GM12878 (cell line): ENCODE measurements around the gene DTX1. TPM values are rescaled to one million over a fixed set of nuclear protein-coding genes. Genes with fewer than 3 reads are reported as not detected.

ENCODE experiments used
- ATAC-seq: fragments of 200-7000 bp; cut with Tn5 transposase; 3 replicates; pipeline ENCODE4 v1.9.1; 2020; ENCODE audit warnings: mild to moderate bottlenecking, moderate library complexity
- BruUV-seq: library from RNA; stranded (reverse); fragments of 400-500 nt; replicated peaks from 2 replicates; lab custom pipeline; 2021; lab: Mats Ljungman, UMichigan
- CTCF ChIA-PET: fragments of 300-600 bp; sonication (Branson Sonifier 250); formaldehyde crosslinking; extraction: SDS; loops from one replicate; lab custom pipeline; 2021; ENCODE audit warnings: inconsistent platforms; lab: Yijun Ruan, JAX
- POLR2A ChIA-PET: fragments of 350-600 bp; formaldehyde crosslinking; extraction: SDS; loops from one replicate; lab custom pipeline; 2021; ENCODE audit warnings: inconsistent platforms; lab: Charles Lee
- RAD21 ChIA-PET: fragments of 300-600 bp; sonication (Branson Sonifier 250); formaldehyde crosslinking; loops from one replicate; lab custom pipeline; 2023; ENCODE audit warnings: antibody characterized with exemption; ENCODE audit not compliant: unreplicated experiment; lab: Charles Lee
- SMC1A ChIA-PET: fragments of 300-600 bp; sonication (Branson Sonifier 250); formaldehyde crosslinking; loops from one replicate; lab custom pipeline; 2023; ENCODE audit not compliant: unreplicated experiment, uncharacterized antibody; lab: Charles Lee
- DNase-seq: peaks from one replicate; pipeline ENCODE4 v3.0.0-alpha.2; 2011; ENCODE audit warnings: low read depth, low spot score
- FAIRE-seq: peaks from 3 replicates; lab custom pipeline; 2011; peaks lifted over from hg19 to GRCh38; lab: Jason Lieb, UNC
- H2AFZ ChIP-seq: 2 replicates; pipeline ENCODE4 v1.6.0; 2011; ENCODE audit warnings: low read depth, low read length, control low read depth; ENCODE audit not compliant: control insufficient read depth
- H3K27ac ChIP-seq: 2 replicates; pipeline ENCODE4 v1.5.1; 2011; ENCODE audit warnings: control low read depth; ENCODE audit not compliant: control insufficient read depth, insufficient read depth
- H3K27me3 ChIP-seq, 2 experiments: replicated peaks in 1 of 2; 2 replicates each; pipeline versions ENCODE4 v1.6.0 to v1.6.1; 2011; ENCODE audit warnings: low read length in 1 of 2; ENCODE audit not compliant: control insufficient read depth in 2 of 2, insufficient read depth in 2 of 2
- H3K36me3 ChIP-seq, 2 experiments: 2 replicates each; pipeline ENCODE4 v1.5.1; 2011; ENCODE audit warnings: low read length in 1 of 2; ENCODE audit not compliant: control insufficient read depth in 2 of 2, insufficient read depth in 2 of 2
- H3K4me1 ChIP-seq: 2 replicates; pipeline ENCODE4 v1.6.1; 2011; ENCODE audit warnings: mild to moderate bottlenecking, low read length, moderate library complexity, mixed read lengths; ENCODE audit not compliant: control insufficient read depth, insufficient read depth
- H3K4me2 ChIP-seq: 2 replicates; pipeline ENCODE4 v1.6.0; 2011; ENCODE audit warnings: control low read depth; ENCODE audit not compliant: control insufficient read depth, insufficient read depth
- H3K4me3 ChIP-seq: fragments of 200-600 bp; sonication (generic); 2 replicates; pipeline ENCODE4 v1.5.1; 2016
- H3K79me2 ChIP-seq: 2 replicates; pipeline ENCODE4 v1.6.0; 2011; ENCODE audit warnings: low read length; ENCODE audit not compliant: control insufficient read depth, insufficient read depth
- H3K9ac ChIP-seq: 2 replicates; pipeline ENCODE4 v1.8.0; 2011; ENCODE audit warnings: low read length, control low read depth, mixed read lengths; ENCODE audit not compliant: control insufficient read depth, insufficient read depth
- H3K9me3 ChIP-seq: replicated peaks from 3 replicates; pipeline ENCODE4 v1.5.1; 2011; ENCODE audit warnings: mild to moderate bottlenecking, low read length; ENCODE audit not compliant: control insufficient read depth, insufficient read depth
- H4K20me1 ChIP-seq: 2 replicates; pipeline ENCODE4 v1.6.0; 2011; ENCODE audit not compliant: control insufficient read depth, insufficient read depth
- GATAD2B ChIP-seq: fragments of 450-650 bp; conservative IDR thresholded peaks from 2 replicates; pipeline ENCODE4 v1.6.1; 2017; ENCODE audit warnings: low read depth, mild to moderate bottlenecking, moderate library complexity
- HCFC1 ChIP-seq: fragments of 150-350 bp; IDR thresholded peaks from 2 replicates; pipeline ENCODE4 v1.6.1; 2014; ENCODE audit warnings: low read length
- IKZF2 ChIP-seq, 2 experiments: fragments of 450-650 bp; IDR thresholded peaks; 2 replicates each; pipeline ENCODE4 v1.6.1; 2017; ENCODE audit warnings: mild to moderate bottlenecking in 2 of 2, moderate library complexity in 2 of 2
- NFIC ChIP-seq: IDR thresholded peaks from 2 replicates; pipeline ENCODE4 v1.6.1; 2012; ENCODE audit warnings: low read depth, mild to moderate bottlenecking, inconsistent platforms, low read length, moderate library complexity
- NFXL1 ChIP-seq: fragments of 450-650 bp; IDR thresholded peaks from 2 replicates; pipeline ENCODE4 v1.6.1; 2017; ENCODE audit warnings: antibody characterized with exemption, mild to moderate bottlenecking, borderline replicate concordance
- NFYB ChIP-seq: IDR thresholded peaks from 2 replicates; pipeline ENCODE4 v1.6.1; 2011; ENCODE audit warnings: low read depth, mild to moderate bottlenecking, low read length, improper control_type of control experiment, moderate library complexity; ENCODE audit not compliant: insufficient read depth
- PBX3 ChIP-seq: IDR thresholded peaks from 2 replicates; pipeline ENCODE4 v1.6.1; 2011; ENCODE audit warnings: mild to moderate bottlenecking, low read depth, low read length, moderate library complexity; ENCODE audit not compliant: insufficient replicate concordance
- RCOR1 ChIP-seq: conservative IDR thresholded peaks from 2 replicates; pipeline ENCODE4 v1.6.1; 2012; ENCODE audit warnings: low read depth, low read length, improper control_type of control experiment
- RELA ChIP-seq: fragments of 450-650 bp; IDR thresholded peaks from 2 replicates; pipeline ENCODE4 v1.8.0; 2014; ENCODE audit warnings: borderline replicate concordance; ENCODE audit not compliant: partially characterized antibody
- SMARCA5 ChIP-seq: fragments of 450-650 bp; IDR thresholded peaks from 2 replicates; pipeline ENCODE4 v1.6.1; 2017; ENCODE audit warnings: mild to moderate bottlenecking
- SREBF2 ChIP-seq: IDR thresholded peaks from 2 replicates; pipeline ENCODE4 v1.6.1; 2012; ENCODE audit warnings: mild to moderate bottlenecking, low read length
- ZNF207 ChIP-seq: fragments of 450-650 bp; IDR thresholded peaks from 2 replicates; pipeline ENCODE4 v1.6.1; 2014; ENCODE audit warnings: antibody characterized with exemption, mild to moderate bottlenecking, borderline replicate concordance
- WGBS: methylation state at CpG from one replicate; pipeline ENCODE4 v1.1.6; 2016; ENCODE audit warnings: low lambda C conversion rate; ENCODE audit not compliant: insufficient replicate concordance, insufficient coverage; ENCODE audit errors: missing lambda C conversion rate; 5-methylcytosine and 5-hydroxymethylcytosine counted together
- in situ Hi-C: fragments of 300-500 bp; cut with MboI; formaldehyde crosslinking; loops from 9 replicates; pipeline ENCODE4 v1.14.3; 2018; ENCODE audit warnings: mixed read lengths
- intact Hi-C: fragments of 100-400 bp; cut with micrococcal nuclease; formaldehyde crosslinking; loops from one replicate; pipeline ENCODE4 v1.14.2; 2022; ENCODE audit not compliant: unreplicated experiment
- polyA plus RNA-seq, 11 experiments: library from polyadenylated mRNA; depleted of rRNA in 4 of 11; unstranded in 6 of 11; stranded (reverse) in 5 of 11; fragments of >200 nt; fragmentation: Nextera tagmentation in 4 of 11; fragmentation: Illumina TruSeq in 1 of 11; extraction: Ambion mirVana in 4 of 11; extraction: Trizol in 1 of 11; gene quantifications; 1 replicate in 1 of 11; 2 replicates in 10 of 11; pipeline versions ENCODE4 v1.2.1 to v1.2.3, GENCODE V29; 2011 to 2016; ENCODE audit warnings: inconsistent platforms in 2 of 11, missing spikeins in 2 of 11, low read depth in 1 of 11
- total RNA-seq, 4 experiments: library from RNA; depleted of rRNA in 3 of 4; stranded (reverse); fragments of >200 nt in 3 of 4; fragmentation: Illumina TruSeq in 1 of 4; extraction: Trizol in 1 of 4; gene quantifications; 2 replicates each; pipeline versions ENCODE4 v1.2.1 to v1.2.3, GENCODE V29; 2013 to 2021

Gene DTX1
- total and polyA plus RNA-seq, 10 of the 15 experiments (the other 5 are each of a cell fraction or from before 2014, with no cell fraction given) = 0.09 to 2.8 (median 0.66) TPM

DNA sequence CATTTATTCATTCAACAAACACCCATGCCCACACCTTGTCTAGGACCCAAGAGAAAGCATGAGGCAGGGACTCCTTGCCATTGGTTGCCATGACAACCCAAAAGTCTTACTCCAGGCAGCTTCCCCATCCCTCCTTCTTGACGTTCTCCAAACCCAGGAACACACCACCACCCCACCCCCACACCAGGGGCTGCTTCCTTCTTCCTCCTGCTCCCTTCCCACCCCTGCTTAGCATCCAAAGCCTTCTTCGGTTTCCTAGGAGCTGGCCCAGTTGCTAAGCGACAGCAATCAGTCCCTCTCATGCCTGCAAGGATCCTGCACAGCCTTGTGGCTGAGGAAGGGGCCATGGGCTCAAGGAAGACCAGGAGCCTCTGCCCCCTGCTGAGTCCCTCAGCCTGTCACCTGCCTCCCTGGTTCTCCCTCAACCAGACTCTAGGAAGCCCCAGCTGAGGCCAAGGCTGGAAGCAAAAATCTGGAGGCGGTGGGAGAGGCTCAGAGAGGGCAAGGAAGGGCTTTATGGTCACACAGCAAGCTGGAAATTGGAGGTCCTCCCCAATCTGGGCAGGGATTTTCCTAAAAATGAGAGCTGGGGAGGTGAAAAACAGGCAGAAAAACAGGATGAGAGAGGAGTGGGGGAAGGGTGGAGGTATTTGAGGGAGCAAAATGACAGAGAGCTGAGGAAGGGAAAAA, 63.6 kb downstream of the DTX1 start:
- ChIA-PET RAD21 (interaction anchor here (1.5 kb wide), 1 partner anchor 30 kb away, joined by 3 read pairs; no protein-coding TSS in a partner anchor), SMC1A (interaction anchor here (0.6 to 1.0 kb wide), 2 partner anchors 9 to 1294 kb away, joined by 4 to 5 read pairs; no protein-coding TSS in a partner anchor), POLR2A (no interaction called here), CTCF (interaction anchor here (0.7 to 1.5 kb wide), 7 partner anchors 14 to 127 kb away, joined by 3 to 7 read pairs (median 4); no protein-coding TSS in a partner anchor)
- intact Hi-C loops = no loop called here
- Histone ChIP-seq H3K4me3 (no peak overlapping the region), H3K9ac (no peak overlapping the region), H3K27ac (no peak overlapping the region), H3K4me2 (no peak overlapping the region), H3K27me3 (no peaks in the 10 kb centered on the region; a peak in 2 of 4 replicates), H3K4me1 (no peaks in the 10 kb centered on the region), H3K9me3 (no peaks in the 10 kb centered on the region; the same call in 2 of the 3 replicates), H4K20me1 (no peaks in the 10 kb centered on the region), H3K36me3 (no peaks in the 10 kb centered on the region), H3K79me2 (no peaks in the 10 kb centered on the region), H2AFZ (no peak overlapping the region)
- no peak for ATAC-seq
- DNase-seq = no peak
- BruUV-seq = no TSS peak
- 6% methylated on average over 3 of the region's 4 CpGs for WGBS
- in situ Hi-C loops = no loop called here
- TF ChIP-seq PBX3 = no peak
- TF ChIP-seq RELA = no peak
- no peak for TF ChIP-seq RCOR1
- TF ChIP-seq HCFC1 = no peak
- no peak for TF ChIP-seq NFXL1
- TF ChIP-seq NFYB = no peak
- no peak for TF ChIP-seq SREBF2
- TF ChIP-seq ZNF207 = no peak
- no peak for TF ChIP-seq GATAD2B
- no peak for TF ChIP-seq SMARCA5
- no peak for TF ChIP-seq IKZF2 (IDR thresholded peaks at IDR 0.05)
- no peak for TF ChIP-seq NFIC
- FAIRE-seq = no peak
